Activated naive CD4-positive, alpha-beta T cell treated with anti-CD3 and anti-CD28 coated beads for 36 hours (primary cell): ENCODE results near the gene FCHO1. TPM values are rescaled to one million over a fixed set of nuclear protein-coding genes. Genes with fewer than 3 reads are reported as not detected.
"Not testable (repeated sequence)": the region's sequence is repeated elsewhere in the genome, so short reads cannot be mapped to it uniquely, and the experiment has no call there.

Source experiments
- CTCF ChIA-PET: fragments of 350-600 bp; sonication (Branson Sonifier 250); formaldehyde crosslinking; loops from one replicate; lab custom pipeline; 2021; ENCODE audit warnings: antibody characterized with exemption; lab: Charles Lee
- DNase-seq: peaks from one replicate; pipeline ENCODE4 v3.0.0-alpha.2; 2020
- H3K27ac Mint-ChIP-seq: one replicate; pipeline ENCODE4 v1.8.0; 2021; ENCODE audit warnings: mild to moderate bottlenecking, mixed read lengths
- H3K27me3 Mint-ChIP-seq: one replicate; pipeline ENCODE4 v1.8.0; 2021; ENCODE audit warnings: low read depth, mixed read lengths
- H3K36me3 Mint-ChIP-seq: one replicate; pipeline ENCODE4 v1.8.0; 2021; ENCODE audit warnings: low read depth, mixed read lengths
- H3K4me1 Mint-ChIP-seq: one replicate; pipeline ENCODE4 v1.8.0; 2021; ENCODE audit warnings: low read depth, mixed read lengths
- H3K4me3 Mint-ChIP-seq: one replicate; pipeline ENCODE4 v1.8.0; 2021; ENCODE audit warnings: mild to moderate bottlenecking, moderate library complexity, mixed read lengths
- H3K9me3 Mint-ChIP-seq: one replicate; pipeline ENCODE4 v1.8.0; 2021; ENCODE audit warnings: mixed read lengths
- intact Hi-C: fragments of 100-400 bp; cut with micrococcal nuclease; formaldehyde crosslinking; loops from one replicate; pipeline ENCODE4 v1.15.1; 2023
- total RNA-seq, 2 experiments: library from RNA; stranded (reverse); gene quantifications; one replicate each; pipeline ENCODE4 v1.2.3, GENCODE V29; 2021

Gene FCHO1
- total RNA-seq, 2 experiments from 2014 or later: 48.9 to 56.8 TPM

GRCh38 chr19:17788632-17789031 lies 37.4 kb downstream of the FCHO1 start:
- peaks cover 25% of the 10 kb centered on the region for H3K36me3 Mint-ChIP-seq
- no peak overlapping the region for H3K4me3 Mint-ChIP-seq
- no peaks in the 10 kb centered on the region for H3K27me3 Mint-ChIP-seq
- H3K4me1 Mint-ChIP-seq: peaks cover 34% of the 10 kb centered on the region
- CTCF ChIA-PET: no interaction called here
- no peak overlapping the region for H3K27ac Mint-ChIP-seq
- no peaks in the 10 kb centered on the region for H3K9me3 Mint-ChIP-seq
- intact Hi-C loops: no loop called here
- DNase-seq: no peak

- no peaks in the 10 kb centered on the region for H3K27me3 Mint-ChIP-seq
- CTCF ChIA-PET: interaction anchor here (0.6 to 1.8 kb wide), 6 partner anchors 16 to 69 kb away, joined by 3 to 9 read pairs (median 4); partner anchors contain the start of gene RPL18A
- H3K9me3 Mint-ChIP-seq: no peaks in the 10 kb centered on the region
- no peak overlapping the region for H3K4me3 Mint-ChIP-seq
- intact Hi-C loops: loop anchor here (1.0 kb wide), 1 partner anchor 65 kb away; no protein-coding TSS in a partner anchor
- H3K27ac Mint-ChIP-seq: peak overlapping the region; percentile 68
- H3K4me1 Mint-ChIP-seq: peaks cover 36% of the 10 kb centered on the region
- no peak for DNase-seq
- peaks cover 18% of the 10 kb centered on the region for H3K36me3 Mint-ChIP-seq
These were observed 38.9 kb downstream of the FCHO1 start for GRCh38 chr19:17790059-17790780.

- Mint-ChIP-seq H3K4me3 (no peak overlapping the region), H3K36me3 (peaks cover under 1% of the 10 kb centered on the region), H3K27ac (no peak overlapping the region), H3K9me3 (no peaks in the 10 kb centered on the region), H3K4me1 (peaks cover 60% of the 10 kb centered on the region), H3K27me3 (no peaks in the 10 kb centered on the region)
- CTCF ChIA-PET: interaction anchor here (2.2 kb wide), 1 partner anchor 11 kb away, joined by 13 read pairs; no protein-coding TSS in a partner anchor
- intact Hi-C loops: no loop called here
- no peak for DNase-seq
These were observed 43.1 kb downstream of the FCHO1 start for GRCh38 chr19:17794412-17794730.

GRCh38 chr19:17794731-17795494 lies 43.6 kb downstream of the FCHO1 start, which contains the start of gene B3GNT3:
TSS of gene B3GNT3 (plus strand) at chr19:17795138. CDS start at chr19:17807808, 12,670 bp downstream.
- H3K27ac Mint-ChIP-seq: no peak within 1 kb of the TSS
- DNase-seq: no peak
- H3K36me3 Mint-ChIP-seq: no peaks in the 10 kb centered on the region
- no peaks in the 10 kb centered on the region for H3K27me3 Mint-ChIP-seq
- peaks cover 57% of the 10 kb centered on the region for H3K4me1 Mint-ChIP-seq
- CTCF ChIA-PET: interaction anchor here (2.2 kb wide), 1 partner anchor 11 kb away, joined by 13 read pairs; no protein-coding TSS in a partner anchor
- H3K9me3 Mint-ChIP-seq: no peaks in the 10 kb centered on the region
- intact Hi-C loops: no loop called here
- peak within 1 kb of the TSS; percentile 21 for H3K4me3 Mint-ChIP-seq

- DNase-seq: no peak
- intact Hi-C loops: no loop called here
- CTCF ChIA-PET: interaction anchor here (2.2 kb wide), 1 partner anchor 12 kb away, joined by 13 read pairs; no protein-coding TSS in a partner anchor
- H3K27me3 Mint-ChIP-seq: no peaks in the 10 kb centered on the region
- no peak overlapping the region for H3K27ac Mint-ChIP-seq
- no peaks in the 10 kb centered on the region for H3K9me3 Mint-ChIP-seq
- no peaks in the 10 kb centered on the region for H3K36me3 Mint-ChIP-seq
- peak overlapping the region; percentile 15 for H3K4me3 Mint-ChIP-seq
- H3K4me1 Mint-ChIP-seq: peaks cover 52% of the 10 kb centered on the region
These were observed 44.2 kb downstream of the FCHO1 start for GRCh38 chr19:17795495-17795856.

GRCh38 chr19:17796013-17796837 lies 44.9 kb downstream of the FCHO1 start:
- H3K4me1 Mint-ChIP-seq: peaks cover 47% of the 10 kb centered on the region

GRCh38 chr19:17796838-17797423 lies 45.7 kb downstream of the FCHO1 start:
- Mint-ChIP-seq H3K9me3 (no peaks in the 10 kb centered on the region), H3K4me1 (peaks cover 41% of the 10 kb centered on the region), H3K36me3 (no peaks in the 10 kb centered on the region), H3K27me3 (no peaks in the 10 kb centered on the region), H3K27ac (no peak overlapping the region), H3K4me3 (no peak overlapping the region)
- intact Hi-C loops: loop anchor here (2.0 kb wide), 1 partner anchor 50 kb away; the partner anchor contains the start of gene JAK3
- CTCF ChIA-PET: interaction anchor here (0.7 to 1.0 kb wide), 3 partner anchors 30 to 59 kb away, joined by 3 to 4 read pairs (median 3); no protein-coding TSS in a partner anchor
- no peak for DNase-seq

More at GRCh38 chr19:17796013-17796837, 44.9 kb downstream of the FCHO1 start:
- no peaks in the 10 kb centered on the region for H3K9me3 Mint-ChIP-seq
- intact Hi-C loops: loop anchor here (2.0 kb wide), 1 partner anchor 51 kb away; the partner anchor contains the start of gene JAK3
- DNase-seq: no peak
- no peak overlapping the region for H3K4me3 Mint-ChIP-seq
- no peak overlapping the region for H3K27ac Mint-ChIP-seq
- no peaks in the 10 kb centered on the region for H3K27me3 Mint-ChIP-seq
- H3K36me3 Mint-ChIP-seq: no peaks in the 10 kb centered on the region
- CTCF ChIA-PET: interaction anchor here (0.9 to 2.2 kb wide), 3 partner anchors 13 to 60 kb away, joined by 3 to 13 read pairs (median 4); no protein-coding TSS in a partner anchor

- H3K9me3 Mint-ChIP-seq: no peaks in the 10 kb centered on the region
- CTCF ChIA-PET: interaction anchor here (0.7 to 1.0 kb wide), 3 partner anchors 31 to 58 kb away, joined by 3 to 4 read pairs (median 3); no protein-coding TSS in a partner anchor
- intact Hi-C loops: loop anchor here (2.0 kb wide), 1 partner anchor 49 kb away; the partner anchor contains the start of gene JAK3
- peaks cover 44% of the 10 kb centered on the region for H3K4me1 Mint-ChIP-seq
- no peaks in the 10 kb centered on the region for H3K27me3 Mint-ChIP-seq
- H3K27ac Mint-ChIP-seq: no peak overlapping the region
- peak; percentile 82 for DNase-seq
- H3K36me3 Mint-ChIP-seq: no peaks in the 10 kb centered on the region
- no peak overlapping the region for H3K4me3 Mint-ChIP-seq
These were observed 46.3 kb downstream of the FCHO1 start for GRCh38 chr19:17797424-17798201.

GRCh38 chr19:17798599-17798998 lies 47.3 kb downstream of the FCHO1 start:
- DNase-seq, H3K9me3 Mint-ChIP-seq, H3K27me3 Mint-ChIP-seq, H3K36me3 Mint-ChIP-seq, H3K27ac Mint-ChIP-seq, H3K4me3 Mint-ChIP-seq, intact Hi-C loops: not testable (repeated sequence)
- CTCF ChIA-PET: interaction anchor here (0.6 kb wide), 2 partner anchors 98 to 157 kb away, joined by 3 read pairs; no protein-coding TSS in a partner anchor
- peaks cover 48% of the 10 kb centered on the region for H3K4me1 Mint-ChIP-seq

- Mint-ChIP-seq H3K9me3 (no peaks in the 10 kb centered on the region), H3K4me3 (no peak overlapping the region), H3K36me3 (no peaks in the 10 kb centered on the region), H3K27me3 (no peaks in the 10 kb centered on the region), H3K4me1 (peaks cover 36% of the 10 kb centered on the region), H3K27ac (no peak overlapping the region)
- intact Hi-C loops: no loop called here
- DNase-seq: no peak
- CTCF ChIA-PET: interaction anchor here (0.6 to 3.5 kb wide), 7 partner anchors 17 to 457 kb away, joined by 3 to 15 read pairs (median 3); no protein-coding TSS in a partner anchor
These were observed 51.0 kb downstream of the FCHO1 start for GRCh38 chr19:17802137-17802858.
